ENCODE results near the gene UBL4A.

GRCh38 chrX:154448484-154448883 lies 37.9 kb downstream of the UBL4A start:
- no peak for TF ChIP-seq CTCF (IDR thresholded peaks at IDR 0.05)
- TF ChIP-seq EZH2 (IDR thresholded peaks at IDR 0.05) = no peak

Data from neural progenitor cell (in vitro differentiated cells).